Pancreas (tissue), 10 donors: ENCODE measurements around the gene EEF1A2. TPM values are rescaled to one million over a fixed set of nuclear protein-coding genes. Genes with fewer than 3 reads are reported as not detected.
A peak's percentile ranks its signal among the peaks of the same experiment; 100 is the strongest.

Source experiments
- ATAC-seq, 4 donors: fragments of 200-7000 bp; cut with Tn5 transposase; one replicate each; pipeline versions ENCODE4 v1.8.0 to v1.9.1; 2020; ENCODE audit warnings: mild to moderate bottlenecking in 4 of 4, moderate library complexity in 4 of 4
- DNase-seq, 6 donors: peaks; one replicate each; pipeline ENCODE4 v3.0.0-alpha.2; 2020
- FAIRE-seq: peaks from 2 replicates; lab custom pipeline; 2012; peaks lifted over from hg19 to GRCh38; lab: Jason Lieb, UNC
- H3K27ac ChIP-seq, 4 donors: fragments of 200-600 bp; sonication (generic); 1 replicate in 3 of 4; 2 replicates in 1 of 4; pipeline versions ENCODE4 v1.5.0 to v1.8.0; 2020
- H3K27me3 ChIP-seq, 4 donors: fragments of 200-600 bp; one replicate each; pipeline ENCODE4 v1.8.0; 2021
- H3K36me3 ChIP-seq, 3 donors: fragments of 200-600 bp; sonication (generic) in 1 of 3; one replicate each; pipeline versions ENCODE4 v1.5.0 to v1.8.0; 2020 to 2021
- H3K4me1 ChIP-seq, 3 donors: fragments of 200-600 bp; one replicate each; pipeline ENCODE4 v1.8.0; 2021
- H3K4me3 ChIP-seq, 4 donors: fragments of 200-600 bp; sonication (generic) in 2 of 4; one replicate each; pipeline versions ENCODE4 v1.5.0 to v1.8.0; 2020 to 2021
- H3K9me3 ChIP-seq, 4 donors: fragments of 200-600 bp; one replicate each; pipeline ENCODE4 v1.8.0; 2021
- CTCF ChIP-seq, 4 donors: fragments of 200-600 bp; sonication (generic) in 3 of 4; IDR thresholded peaks; one replicate each; pipeline versions ENCODE4 v1.5.0 to v1.8.0; 2021; ENCODE audit warnings: antibody characterized with exemption in 4 of 4
- WGBS, 2 donors: extraction: QIAGEN DNeasy Blood & Tissue Kit; methylation state at CpG; one replicate each; pipeline ENCODE4 v1.1.7; 2013; 5-methylcytosine and 5-hydroxymethylcytosine counted together
- intact Hi-C, 3 donors: fragments of 100-400 bp; cut with DNase I; formaldehyde crosslinking; loops; one replicate each; pipeline versions ENCODE4 v1.11.1 to v1.14.2; 2022
- polyA plus RNA-seq, 2 donors: library from polyadenylated mRNA; stranded (reverse); fragments of 200-250 nt; gene quantifications; one replicate each; pipeline ENCODE4 v1.2.3, GENCODE V29; 2013
- total RNA-seq, 6 donors: library from RNA; stranded (reverse); fragmentation: NEBNext Ultra II Directional in 4 of 6; extraction: Animal tissue kit (Norgen Biotek cat#: 25700) in 4 of 6; gene quantifications; one replicate each; pipeline versions ENCODE4 v1.2.1 to v1.2.4, GENCODE V29; 2021 to 2023
- donor health status: healthy with polysubstance abuse.
- donor health status: DM: no; HTN: no; CAD: no; lungs with moderate emphysema.
- donor health status: DM: no; HTN: no; CAD: no.
- donor health status: control.
- donor health status: control.
- donor health status: Bipolar disorder and iron deficiency.
- donor health status: DM: yes; HTN: yes; CAD: no.
- donor health status: DM: no; HTN: no; CAD: no.
- donor health status: DM: no; HTN: no; CAD: no.
- donor health status: DM: yes; HTN: yes; CAD: no.

EEF1A2 gene
- total and polyA plus RNA-seq, 8 donors = 5.0 to 86.9 (median 19.7) TPM

GRCh38 chr20:63522091-63522868 is 23.4 kb upstream of the EEF1A2 start:
- H3K4me1 ChIP-seq = peaks cover 6 to 8% (median 7%) of the 10 kb centered on the region in 3 donors
- H3K27me3 ChIP-seq = no peaks in the 10 kb centered on the region
- no peak overlapping the region for H3K27ac ChIP-seq
- FAIRE-seq (no peak), ATAC-seq (no peak), DNase-seq (peak in 2 of 6 donors; percentile 40 to 81)
- H3K36me3 ChIP-seq = no peaks in the 10 kb centered on the region
- H3K4me3 ChIP-seq = peak overlapping the region in 3 of 4 donors; percentile 84 to 91 (median 85)
- intact Hi-C loops = no loop called here
- H3K9me3 ChIP-seq = no peaks in the 10 kb centered on the region
- TF ChIP-seq CTCF (IDR thresholded peaks at IDR 0.05) = no peak
- 65 to 68% methylated on average over 13 of the region's 13 CpGs for WGBS, 2 donors

- Histone ChIP-seq H3K9me3 (no peaks in the 10 kb centered on the region), H3K36me3 (no peaks in the 10 kb centered on the region), H3K4me1 (peaks cover 6 to 8% (median 7%) of the 10 kb centered on the region in 3 donors), H3K27ac (peak overlapping the region in 2 of 4 donors; percentile 90 to 99), H3K4me3 (peak overlapping the region; percentile 70 to 91 (median 84)), H3K27me3 (no peaks in the 10 kb centered on the region)
- TF ChIP-seq CTCF (IDR thresholded peaks at IDR 0.05) = no peak
- FAIRE-seq (no peak), DNase-seq (peak in 4 of 6 donors; percentile 43 to 86 (median 56)), ATAC-seq (no peak)
- intact Hi-C loops = no loop called here
- 30 to 42% methylated on average over 23 of the region's 23 CpGs for WGBS, 2 donors
Measured at GRCh38 chr20:63521602-63522001, 22.7 kb upstream of the EEF1A2 start.

- intact Hi-C loops = no loop called here
- no peaks in the 10 kb centered on the region for H3K27me3 ChIP-seq
- H3K4me3 ChIP-seq = peak overlapping the region; percentile 70 to 91 (median 84)
- DNase-seq (peak; percentile 82 to 96 (median 87)), FAIRE-seq (no peak), ATAC-seq (peak; percentile 71 to 81 (median 79))
- TF ChIP-seq CTCF (IDR thresholded peaks at IDR 0.05) = no peak
- peak overlapping the region; percentile 90 to 99 (median 99) for H3K27ac ChIP-seq
- WGBS, 2 donors = 1% methylated on average over 32 to 68 of the region's 68 CpGs
- H3K9me3 ChIP-seq = no peaks in the 10 kb centered on the region
- peaks cover 6 to 8% (median 7%) of the 10 kb centered on the region in 3 donors for H3K4me1 ChIP-seq
- no peaks in the 10 kb centered on the region for H3K36me3 ChIP-seq
Measured at GRCh38 chr20:63520934-63521601, 22.2 kb upstream of the EEF1A2 start.

GRCh38 chr20:63520504-63520933 is 21.6 kb upstream of the EEF1A2 start, which contains the start of gene PPDPF:
Gene PPDPF (plus strand): TSS chr20:63520765. CDS start chr20:63521309, 544 bp downstream.
- peaks cover 6 to 8% (median 7%) of the 10 kb centered on the region in 3 donors for H3K4me1 ChIP-seq
- no peaks in the 10 kb centered on the region for H3K27me3 ChIP-seq
- 0 to 1% methylated on average over 43 to 64 of the region's 64 CpGs for WGBS, 2 donors
- peak within 1 kb of the TSS; percentile 90 to 99 (median 99) for H3K27ac ChIP-seq
- intact Hi-C loops = no loop called here
- no peaks in the 10 kb centered on the region for H3K9me3 ChIP-seq
- TF ChIP-seq CTCF (IDR thresholded peaks at IDR 0.05) = no peak
- no peak for FAIRE-seq
- ATAC-seq = peak; percentile 88 to 90 (median 88)
- peak within 1 kb of the TSS; percentile 70 to 91 (median 84) for H3K4me3 ChIP-seq
- H3K36me3 ChIP-seq = no peaks in the 10 kb centered on the region
- DNase-seq = peak; percentile 73 to 97 (median 88)
